ENCODE results near the gene PTPRN2.

The PTPRN2 gene

DNA sequence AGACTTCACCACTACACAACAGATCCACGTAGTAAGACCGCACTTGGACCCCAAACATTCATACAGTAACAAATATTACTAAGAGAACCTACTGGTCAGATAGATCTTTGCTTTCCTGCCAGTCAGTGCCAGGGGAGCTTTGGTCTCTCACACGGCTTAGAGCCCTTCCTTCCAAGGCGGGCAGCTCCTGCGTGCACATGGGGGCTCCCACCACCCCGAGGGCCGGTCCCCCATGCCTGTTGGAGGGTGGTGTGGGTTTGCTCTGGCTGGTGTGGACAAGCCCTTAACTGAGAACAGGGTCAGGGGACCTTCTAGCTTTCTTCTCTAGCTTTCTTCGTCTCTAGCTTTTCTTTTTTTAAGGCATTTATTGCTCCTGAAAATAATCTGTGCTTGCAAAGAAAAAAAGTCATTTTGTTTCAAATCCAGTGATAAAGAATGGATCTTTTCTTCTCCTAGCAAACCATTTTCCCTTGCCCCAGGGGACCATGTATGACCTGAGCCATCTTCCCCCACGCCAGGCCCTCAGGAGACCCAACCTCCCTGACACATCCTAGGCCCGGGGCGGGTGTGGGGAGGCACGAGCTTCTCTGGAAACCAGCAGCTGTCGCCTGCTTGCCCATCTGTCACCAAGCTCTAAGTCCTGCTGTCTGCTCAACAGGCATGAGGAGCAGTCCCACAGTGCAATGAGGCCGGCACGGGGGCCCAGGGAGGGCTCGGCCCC, 591.1 kb downstream of the PTPRN2 start:
- Histone ChIP-seq H3K27ac (ENCODE audit: low read depth, low read length) (no peak overlapping the region), H3K9ac (ENCODE audit: low read length) (no peak overlapping the region), H3K27me3 (ENCODE audit: control insufficient read depth, insufficient read depth, low read length) (no peaks in the 10 kb centered on the region), H3K36me3 (ENCODE audit: control insufficient read depth, insufficient read depth, low read length) (no peaks in the 10 kb centered on the region), H3K4me3 (ENCODE audit: low read length) (no peak overlapping the region), H3K4me1 (ENCODE audit: control insufficient read depth, insufficient read depth, low read length) (no peaks in the 10 kb centered on the region)

DNA sequence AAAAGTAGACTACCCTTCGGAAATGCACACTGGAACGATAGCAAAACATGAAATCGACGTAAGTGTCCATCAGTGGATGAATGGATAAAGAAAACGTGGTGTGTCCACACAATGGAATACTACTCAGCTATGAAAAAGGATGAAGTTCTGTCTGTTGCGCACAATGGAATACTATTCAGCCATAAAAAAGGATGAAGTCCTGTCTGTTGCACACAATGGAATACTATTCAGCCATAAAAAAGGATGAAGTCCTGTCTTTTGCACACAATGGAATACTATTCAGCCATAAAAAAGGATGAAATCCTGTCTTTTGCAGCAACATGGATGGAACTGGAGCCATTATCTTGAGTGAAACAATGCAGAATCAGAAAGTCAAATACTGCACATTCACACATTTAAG, 591.8 kb downstream of the PTPRN2 start:
- H3K27me3 ChIP-seq (ENCODE audit: control insufficient read depth, insufficient read depth, low read length), result no peaks in the 10 kb centered on the region
- no peak overlapping the region for H3K9ac ChIP-seq (ENCODE audit: low read length)
- no peaks in the 10 kb centered on the region for H3K4me1 ChIP-seq (ENCODE audit: control insufficient read depth, insufficient read depth, low read length)
- H3K27ac ChIP-seq (ENCODE audit: low read depth, low read length), result no peak overlapping the region
- H3K4me3 ChIP-seq (ENCODE audit: low read length), result no peak overlapping the region
- H3K36me3 ChIP-seq (ENCODE audit: control insufficient read depth, insufficient read depth, low read length), result no peaks in the 10 kb centered on the region

DNA sequence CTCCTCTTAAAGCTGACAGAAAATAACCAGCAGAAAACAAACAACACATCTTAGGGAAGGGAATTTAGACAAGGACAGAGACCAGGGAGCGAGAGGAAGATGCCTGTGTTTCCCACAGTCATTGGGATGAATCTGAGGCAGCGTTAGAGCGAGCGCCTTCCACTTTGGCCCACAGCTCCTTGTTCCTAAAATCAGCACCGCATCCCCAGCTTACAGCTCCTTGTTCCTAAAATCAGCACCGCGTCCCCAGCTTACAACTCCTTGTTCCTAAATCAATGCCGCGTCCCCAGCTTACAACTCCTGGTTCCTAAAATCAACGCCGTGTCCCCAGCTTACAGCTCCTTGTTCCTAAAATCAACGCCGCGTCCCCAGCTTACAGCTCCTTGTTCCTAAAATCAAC, 593.3 kb downstream of the PTPRN2 start:
- Histone ChIP-seq H3K4me3 (ENCODE audit: low read length) (no peak overlapping the region), H3K4me1 (ENCODE audit: control insufficient read depth, insufficient read depth, low read length) (no peaks in the 10 kb centered on the region), H3K36me3 (ENCODE audit: control insufficient read depth, insufficient read depth, low read length) (no peaks in the 10 kb centered on the region), H3K9ac (ENCODE audit: low read length) (no peak overlapping the region), H3K27me3 (ENCODE audit: control insufficient read depth, insufficient read depth, low read length) (no peaks in the 10 kb centered on the region), H3K27ac (ENCODE audit: low read depth, low read length) (no peak overlapping the region)

DNA sequence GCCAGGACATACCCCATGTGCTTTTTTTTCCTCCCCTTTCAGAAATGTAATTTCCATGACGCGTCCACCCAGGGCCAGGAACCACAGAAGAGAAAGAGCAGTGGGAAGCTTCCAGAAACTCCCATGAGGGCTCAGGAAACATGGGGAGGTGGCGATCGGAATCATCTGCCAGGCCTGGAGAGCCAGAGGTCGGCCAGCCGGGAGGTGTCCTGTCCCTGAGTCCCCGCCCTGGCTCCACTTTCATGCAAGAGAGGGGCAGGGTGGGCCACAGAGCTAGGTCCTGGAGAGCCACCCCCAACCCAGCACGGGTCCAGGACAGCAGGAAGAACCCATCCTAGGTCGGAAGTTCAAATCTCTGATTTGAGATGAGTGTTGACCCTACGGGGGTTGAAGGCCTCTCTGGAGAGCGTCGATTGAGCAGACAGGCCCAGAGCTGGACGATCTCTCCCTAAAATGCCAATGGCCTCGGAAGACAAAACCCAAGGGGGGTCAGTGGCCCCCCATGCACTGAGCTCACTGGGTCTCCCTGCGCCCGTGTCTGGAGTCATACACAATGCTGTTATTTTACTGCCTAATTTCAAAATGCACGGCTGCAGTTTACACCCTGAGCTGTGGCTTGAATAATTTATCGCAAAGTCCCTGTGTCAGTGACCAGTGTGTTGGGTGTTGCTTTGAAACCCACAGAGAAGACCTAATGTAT, 594.1 kb downstream of the PTPRN2 start:
- no peak overlapping the region for H3K27ac ChIP-seq (ENCODE audit: low read depth, low read length)

DNA sequence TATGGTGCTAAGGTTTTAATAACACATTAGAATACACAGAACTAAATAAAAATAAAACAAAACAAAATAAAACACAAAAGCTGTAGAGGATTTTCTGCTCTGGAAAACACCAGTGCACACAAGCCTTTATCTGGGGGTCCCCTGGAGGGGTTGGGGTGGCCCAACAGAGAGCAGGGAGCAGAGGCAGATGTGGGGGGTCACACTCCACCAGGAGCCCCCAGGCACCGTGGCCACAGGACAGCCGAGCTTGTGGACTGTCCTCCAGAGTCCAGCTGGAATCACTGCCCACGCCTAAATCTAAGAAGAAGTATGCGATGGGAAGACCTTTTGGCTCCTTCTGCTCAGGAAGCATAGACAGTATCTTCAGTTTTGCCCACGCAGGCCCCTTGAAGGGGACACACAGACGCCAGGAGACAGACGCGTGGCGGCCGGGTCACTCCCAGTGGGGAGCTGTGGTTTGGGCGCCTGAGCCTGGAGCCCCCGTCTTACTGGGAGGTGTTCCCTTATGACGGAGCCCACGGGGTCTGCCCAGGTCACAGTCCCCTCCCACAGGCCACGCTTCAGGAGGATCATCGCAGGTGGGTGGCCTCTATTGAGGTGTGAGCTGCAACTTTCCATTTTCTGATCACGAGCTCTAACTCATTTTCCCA, 595.0 kb downstream of the PTPRN2 start:
- Histone ChIP-seq H3K27ac (ENCODE audit: low read depth, low read length) (no peak overlapping the region), H3K4me3 (ENCODE audit: low read length) (no peak overlapping the region), H3K36me3 (ENCODE audit: control insufficient read depth, insufficient read depth, low read length) (no peaks in the 10 kb centered on the region), H3K27me3 (ENCODE audit: control insufficient read depth, insufficient read depth, low read length) (peaks cover 3% of the 10 kb centered on the region), H3K9ac (ENCODE audit: low read length) (no peak overlapping the region), H3K4me1 (ENCODE audit: control insufficient read depth, insufficient read depth, low read length) (no peaks in the 10 kb centered on the region)

More for the DNA sequence above, 594.1 kb downstream of the PTPRN2 start:
- Histone ChIP-seq H3K4me3 (ENCODE audit: low read length) (no peak overlapping the region), H3K4me1 (ENCODE audit: control insufficient read depth, insufficient read depth, low read length) (no peaks in the 10 kb centered on the region), H3K9ac (ENCODE audit: low read length) (no peak overlapping the region), H3K27me3 (ENCODE audit: control insufficient read depth, insufficient read depth, low read length) (no peaks in the 10 kb centered on the region), H3K36me3 (ENCODE audit: control insufficient read depth, insufficient read depth, low read length) (no peaks in the 10 kb centered on the region)

DNA sequence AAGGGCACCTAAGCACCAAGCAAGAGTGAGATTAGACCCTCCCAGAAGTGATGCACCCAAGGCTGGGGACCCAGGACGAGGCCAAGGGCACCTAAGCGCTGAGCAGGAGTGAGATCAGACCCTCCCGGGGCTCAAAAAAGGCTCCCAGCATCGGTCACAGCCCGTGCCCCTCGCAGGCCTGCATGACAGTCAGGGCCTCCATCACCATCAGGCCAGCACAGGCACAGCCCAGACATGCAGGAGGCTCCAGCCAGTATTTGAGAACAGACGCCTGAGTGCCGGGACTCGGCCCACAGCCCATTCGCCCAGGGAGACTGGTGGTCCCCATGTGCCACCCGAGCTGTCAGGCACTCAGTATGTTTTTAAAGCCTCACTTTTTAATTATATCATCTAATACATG, 595.9 kb downstream of the PTPRN2 start:
- Histone ChIP-seq H3K27ac (ENCODE audit: low read depth, low read length) (no peak overlapping the region), H3K4me3 (ENCODE audit: low read length) (no peak overlapping the region), H3K27me3 (ENCODE audit: control insufficient read depth, insufficient read depth, low read length) (peaks cover 3% of the 10 kb centered on the region), H3K36me3 (ENCODE audit: control insufficient read depth, insufficient read depth, low read length) (no peaks in the 10 kb centered on the region), H3K9ac (ENCODE audit: low read length) (no peak overlapping the region), H3K4me1 (ENCODE audit: control insufficient read depth, insufficient read depth, low read length) (no peaks in the 10 kb centered on the region)

DNA sequence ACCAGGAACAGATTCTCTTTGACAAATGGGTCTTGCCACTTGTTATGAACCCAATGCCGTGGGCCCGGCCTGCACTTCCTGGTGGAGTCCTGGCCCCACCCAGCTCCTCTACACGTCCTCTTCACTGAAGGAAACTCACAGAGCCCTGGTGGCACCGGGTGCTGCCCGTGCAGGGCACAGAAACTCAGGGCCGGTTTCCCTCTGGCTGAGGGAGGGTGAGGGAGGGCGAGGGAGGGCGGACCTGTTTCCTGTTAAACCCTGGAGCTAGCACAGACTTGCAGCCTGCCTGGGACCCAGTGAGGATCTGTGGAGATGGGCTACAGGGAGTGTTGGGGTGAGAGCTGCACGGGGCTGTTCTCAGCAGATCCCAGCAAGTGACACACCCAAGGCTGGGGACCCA, 596.3 kb downstream of the PTPRN2 start:
- Histone ChIP-seq H3K9ac (ENCODE audit: low read length) (no peak overlapping the region), H3K4me3 (ENCODE audit: low read length) (no peak overlapping the region), H3K27me3 (ENCODE audit: control insufficient read depth, insufficient read depth, low read length) (peaks cover 3% of the 10 kb centered on the region), H3K27ac (ENCODE audit: low read depth, low read length) (no peak overlapping the region), H3K4me1 (ENCODE audit: control insufficient read depth, insufficient read depth, low read length) (no peaks in the 10 kb centered on the region), H3K36me3 (ENCODE audit: control insufficient read depth, insufficient read depth, low read length) (no peaks in the 10 kb centered on the region)

DNA sequence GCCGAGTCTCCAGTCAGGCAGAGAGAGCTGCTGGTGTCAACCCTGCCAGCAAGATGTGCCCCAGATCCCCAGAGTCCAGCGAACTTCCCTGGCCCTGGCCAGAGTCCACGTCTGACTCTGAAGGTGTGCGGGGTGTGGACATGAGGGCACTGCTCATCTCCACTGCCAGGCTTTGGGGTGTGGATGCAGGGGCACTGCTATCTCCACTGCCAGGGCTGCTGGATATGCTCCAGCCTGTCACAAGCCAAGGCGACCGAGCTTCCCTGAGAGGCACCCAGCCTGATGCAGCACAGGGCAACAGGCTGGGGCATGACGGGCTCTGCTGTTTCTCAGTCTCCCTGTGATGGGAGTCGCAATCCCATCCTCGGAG, 596.8 kb downstream of the PTPRN2 start:
- H3K27ac ChIP-seq (ENCODE audit: low read depth, low read length), result no peak overlapping the region
- H3K9ac ChIP-seq (ENCODE audit: low read length), result no peak overlapping the region
- no peaks in the 10 kb centered on the region for H3K36me3 ChIP-seq (ENCODE audit: control insufficient read depth, insufficient read depth, low read length)
- H3K4me1 ChIP-seq (ENCODE audit: control insufficient read depth, insufficient read depth, low read length), result no peaks in the 10 kb centered on the region
- H3K4me3 ChIP-seq (ENCODE audit: low read length), result no peak overlapping the region
- peaks cover 3% of the 10 kb centered on the region for H3K27me3 ChIP-seq (ENCODE audit: control insufficient read depth, insufficient read depth, low read length)

DNA sequence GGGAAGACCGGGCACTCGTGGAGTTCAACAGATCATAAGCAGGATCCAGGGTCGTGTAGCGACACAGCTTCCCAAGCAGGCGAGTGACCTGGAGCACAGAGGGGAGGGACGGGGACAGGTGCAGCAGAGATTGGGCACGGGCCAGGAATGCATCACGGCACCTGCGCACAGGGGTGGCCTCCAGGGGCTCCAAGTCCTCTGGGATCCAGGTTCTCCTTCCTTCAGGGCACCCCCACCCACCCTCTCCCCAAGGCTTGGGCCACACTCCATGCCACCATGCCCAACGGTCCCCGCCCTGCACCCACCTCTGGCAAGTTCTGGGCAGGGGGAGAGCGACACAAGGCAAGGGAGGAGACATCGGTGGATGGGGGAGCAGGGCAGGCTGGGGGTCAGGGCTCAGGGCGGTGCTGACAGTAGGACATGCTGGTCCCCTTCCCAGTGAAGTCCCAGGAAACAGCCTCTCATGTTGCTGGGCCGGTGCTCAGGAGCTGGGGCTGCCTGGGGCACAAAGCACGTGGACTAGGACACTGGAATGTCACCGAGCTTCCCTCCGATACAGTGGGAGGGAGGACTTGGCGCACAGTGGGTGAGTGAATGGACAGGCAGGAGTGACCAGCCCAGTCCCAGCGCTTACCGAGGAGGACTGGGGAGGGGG, 597.3 kb downstream of the PTPRN2 start:
- H3K4me3 ChIP-seq (ENCODE audit: low read length), result no peak overlapping the region
- H3K9ac ChIP-seq (ENCODE audit: low read length), result no peak overlapping the region
- H3K27me3 ChIP-seq (ENCODE audit: control insufficient read depth, insufficient read depth, low read length), result peaks cover 3% of the 10 kb centered on the region
- H3K4me1 ChIP-seq (ENCODE audit: control insufficient read depth, insufficient read depth, low read length), result no peaks in the 10 kb centered on the region
- H3K36me3 ChIP-seq (ENCODE audit: control insufficient read depth, insufficient read depth, low read length), result no peaks in the 10 kb centered on the region
- no peak overlapping the region for H3K27ac ChIP-seq (ENCODE audit: low read depth, low read length)

DNA sequence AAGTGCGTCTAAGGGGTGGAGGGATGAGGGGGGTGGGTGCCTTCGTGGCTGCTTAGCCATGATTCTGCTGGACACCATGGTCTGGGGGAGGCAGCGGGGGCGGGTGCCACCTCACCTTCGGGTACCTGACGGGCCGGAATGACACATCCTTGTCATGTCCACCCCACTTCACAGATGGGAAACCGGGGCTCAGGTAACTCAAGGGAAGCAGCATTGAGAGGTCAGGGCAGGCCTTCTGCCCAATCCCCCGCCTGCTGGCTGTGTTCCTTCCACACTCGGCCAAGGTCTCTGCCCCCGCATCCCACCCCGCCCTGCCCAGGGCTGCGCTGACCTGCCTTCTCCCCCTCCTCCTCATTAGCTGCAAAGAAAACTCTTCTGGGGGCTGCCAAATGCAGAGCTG, 598.0 kb downstream of the PTPRN2 start:
- Histone ChIP-seq H3K9ac (ENCODE audit: low read length) (no peak overlapping the region), H3K27ac (ENCODE audit: low read depth, low read length) (no peak overlapping the region)

DNA sequence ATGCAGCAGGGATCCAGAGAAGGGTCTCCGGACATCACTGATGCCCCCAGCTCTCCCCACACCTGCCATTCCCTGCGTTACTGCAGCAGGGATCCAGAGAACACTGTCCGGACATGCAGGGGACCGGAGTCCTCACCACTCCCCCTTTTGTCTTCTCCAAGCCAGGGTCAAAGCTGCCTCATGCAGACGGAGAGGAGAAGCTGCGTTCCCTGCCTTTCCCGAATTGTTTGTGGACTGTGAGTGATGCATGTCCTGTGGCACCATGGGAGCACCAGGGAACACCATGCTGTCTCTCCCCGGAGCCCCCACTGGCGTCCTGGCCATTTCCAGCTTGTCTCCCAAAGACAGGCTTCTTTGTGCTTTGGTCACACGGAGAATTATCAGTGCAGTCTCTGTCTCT, 599.7 kb downstream of the PTPRN2 start:
- H3K9ac ChIP-seq (ENCODE audit: low read length), result no peak overlapping the region
- no peak overlapping the region for H3K27ac ChIP-seq (ENCODE audit: low read depth, low read length)
- H3K4me3 ChIP-seq (ENCODE audit: low read length), result no peak overlapping the region
- H3K4me1 ChIP-seq (ENCODE audit: control insufficient read depth, insufficient read depth, low read length), result no peaks in the 10 kb centered on the region
- H3K36me3 ChIP-seq (ENCODE audit: control insufficient read depth, insufficient read depth, low read length), result no peaks in the 10 kb centered on the region
- peaks cover 3% of the 10 kb centered on the region for H3K27me3 ChIP-seq (ENCODE audit: control insufficient read depth, insufficient read depth, low read length)

More for the DNA sequence above, 598.0 kb downstream of the PTPRN2 start:
- H3K27me3 ChIP-seq (ENCODE audit: control insufficient read depth, insufficient read depth, low read length), result peaks cover 3% of the 10 kb centered on the region
- H3K4me3 ChIP-seq (ENCODE audit: low read length), result no peak overlapping the region
- H3K4me1 ChIP-seq (ENCODE audit: control insufficient read depth, insufficient read depth, low read length), result no peaks in the 10 kb centered on the region
- H3K36me3 ChIP-seq (ENCODE audit: control insufficient read depth, insufficient read depth, low read length), result no peaks in the 10 kb centered on the region

DNA sequence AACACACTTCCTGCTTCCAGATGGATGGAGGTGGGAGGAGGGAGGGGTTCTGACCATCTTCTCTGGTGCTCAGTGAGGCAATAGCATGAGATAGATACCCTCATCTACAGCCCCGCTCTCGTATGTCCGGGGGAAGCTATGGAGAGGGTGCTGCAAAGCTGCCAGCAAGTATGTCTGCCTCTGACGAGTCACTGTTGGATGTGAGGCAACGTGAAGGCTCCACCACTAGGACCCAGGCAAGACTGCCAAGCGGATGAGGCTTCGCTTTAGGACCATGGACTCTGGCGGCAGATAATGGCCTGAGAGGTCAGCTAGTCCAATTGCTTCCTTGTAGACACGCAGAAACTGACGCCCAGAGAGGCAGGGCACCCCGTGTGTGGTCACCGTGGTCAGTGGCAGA, 601.6 kb downstream of the PTPRN2 start:
- H3K4me3 ChIP-seq (ENCODE audit: low read length), result no peak overlapping the region
- no peaks in the 10 kb centered on the region for H3K36me3 ChIP-seq (ENCODE audit: control insufficient read depth, insufficient read depth, low read length)
- no peaks in the 10 kb centered on the region for H3K4me1 ChIP-seq (ENCODE audit: control insufficient read depth, insufficient read depth, low read length)
- no peak overlapping the region for H3K9ac ChIP-seq (ENCODE audit: low read length)
- peaks cover 3% of the 10 kb centered on the region for H3K27me3 ChIP-seq (ENCODE audit: control insufficient read depth, insufficient read depth, low read length)
- H3K27ac ChIP-seq (ENCODE audit: low read depth, low read length), result no peak overlapping the region
